AG09319 (cell line): ENCODE data around the gene STXBP5L.
"Not testable (repeated sequence)": the region's sequence is repeated elsewhere in the genome, so short reads cannot be mapped to it uniquely, and the experiment has no call there.

Experiments
- DNase-seq: peaks from one replicate; pipeline ENCODE4 v3.0.0-alpha.2; 2010; ENCODE audit warnings: low read depth; ENCODE audit errors: extremely low read depth
- TF ChIP-seq, protein P1 (sequence below): IDR thresholded peaks from 2 replicates; pipeline ENCODE4 v1.5.1; 2011; ENCODE audit warnings: low read depth, mild to moderate bottlenecking, inconsistent platforms, low read length, moderate library complexity

Gene STXBP5L

GRCh38 chr3:121324320-121324719 lies 416.3 kb downstream of the STXBP5L start:
- TF ChIP-seq, protein P1, sequence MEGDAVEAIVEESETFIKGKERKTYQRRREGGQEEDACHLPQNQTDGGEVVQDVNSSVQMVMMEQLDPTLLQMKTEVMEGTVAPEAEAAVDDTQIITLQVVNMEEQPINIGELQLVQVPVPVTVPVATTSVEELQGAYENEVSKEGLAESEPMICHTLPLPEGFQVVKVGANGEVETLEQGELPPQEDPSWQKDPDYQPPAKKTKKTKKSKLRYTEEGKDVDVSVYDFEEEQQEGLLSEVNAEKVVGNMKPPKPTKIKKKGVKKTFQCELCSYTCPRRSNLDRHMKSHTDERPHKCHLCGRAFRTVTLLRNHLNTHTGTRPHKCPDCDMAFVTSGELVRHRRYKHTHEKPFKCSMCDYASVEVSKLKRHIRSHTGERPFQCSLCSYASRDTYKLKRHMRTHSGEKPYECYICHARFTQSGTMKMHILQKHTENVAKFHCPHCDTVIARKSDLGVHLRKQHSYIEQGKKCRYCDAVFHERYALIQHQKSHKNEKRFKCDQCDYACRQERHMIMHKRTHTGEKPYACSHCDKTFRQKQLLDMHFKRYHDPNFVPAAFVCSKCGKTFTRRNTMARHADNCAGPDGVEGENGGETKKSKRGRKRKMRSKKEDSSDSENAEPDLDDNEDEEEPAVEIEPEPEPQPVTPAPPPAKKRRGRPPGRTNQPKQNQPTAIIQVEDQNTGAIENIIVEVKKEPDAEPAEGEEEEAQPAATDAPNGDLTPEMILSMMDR = no peak
- DNase-seq = no peak

DNA sequence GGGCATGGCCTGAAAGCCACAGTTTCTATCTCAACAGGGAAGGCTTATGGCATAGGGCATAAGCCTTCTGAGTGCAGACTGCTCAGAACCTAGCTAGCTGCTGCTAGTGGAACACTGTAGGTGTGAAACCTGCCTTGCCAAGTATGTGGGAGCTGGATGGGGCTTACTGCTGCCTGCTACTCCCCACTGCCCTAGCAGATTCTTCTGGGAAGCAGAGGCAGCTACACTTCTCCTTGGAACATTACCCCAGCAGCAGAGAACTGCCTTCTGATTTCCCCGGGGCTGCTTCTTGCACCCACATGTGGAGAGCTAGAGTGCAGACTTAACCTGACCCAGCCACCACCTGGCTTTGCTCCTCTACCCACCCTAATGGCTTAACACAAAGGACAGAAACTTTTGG lies 422.1 kb downstream of the STXBP5L start:
- DNase-seq = no peak
- TF ChIP-seq, protein P1 = no peak

DNA sequence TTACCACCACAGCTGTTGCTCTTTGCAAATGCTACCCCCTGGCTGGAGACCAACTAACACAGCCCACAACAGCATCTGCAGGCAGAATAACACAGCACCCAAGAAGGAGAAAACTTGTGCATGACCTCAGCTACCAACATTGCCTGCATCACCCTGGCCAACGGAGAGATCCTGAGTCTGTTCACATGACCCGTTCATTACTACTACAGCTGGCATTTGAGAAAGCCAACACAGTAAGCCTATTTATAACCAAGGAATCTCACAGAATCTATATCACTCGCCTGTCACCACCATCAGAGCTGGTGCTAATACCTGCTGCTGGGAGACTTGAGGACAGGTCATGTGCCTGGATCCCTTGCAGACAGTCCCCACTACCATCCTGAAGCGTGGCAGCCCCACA lies 422.6 kb downstream of the STXBP5L start:
- no peak for DNase-seq
- TF ChIP-seq, protein P1 = no peak

DNA sequence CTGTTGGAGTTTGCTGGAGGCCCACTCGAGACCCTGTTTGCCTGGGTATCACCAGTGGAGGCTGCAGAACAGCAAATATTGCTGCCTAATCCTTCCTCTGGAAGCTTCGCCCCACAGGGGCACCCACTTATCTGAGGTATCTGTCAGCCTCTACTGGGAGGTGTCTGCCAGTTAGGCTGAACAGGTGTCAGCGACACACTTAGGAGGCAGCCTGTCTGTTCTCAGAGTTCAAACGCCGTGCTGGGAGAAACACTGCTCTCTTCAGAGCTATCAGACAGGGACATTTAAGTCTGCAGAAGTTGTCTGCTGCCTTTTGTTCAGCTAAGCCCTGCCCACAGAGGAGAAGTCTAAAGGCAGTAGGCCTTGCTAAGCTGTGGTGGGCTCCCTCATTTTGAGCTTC lies 448.0 kb downstream of the STXBP5L start:
- DNase-seq = not testable (repeated sequence)

- DNase-seq = no peak
- TF ChIP-seq, protein P1 = no peak
Measured at GRCh38 chr3:121362035-121362734, 454.2 kb downstream of the STXBP5L start.

DNA sequence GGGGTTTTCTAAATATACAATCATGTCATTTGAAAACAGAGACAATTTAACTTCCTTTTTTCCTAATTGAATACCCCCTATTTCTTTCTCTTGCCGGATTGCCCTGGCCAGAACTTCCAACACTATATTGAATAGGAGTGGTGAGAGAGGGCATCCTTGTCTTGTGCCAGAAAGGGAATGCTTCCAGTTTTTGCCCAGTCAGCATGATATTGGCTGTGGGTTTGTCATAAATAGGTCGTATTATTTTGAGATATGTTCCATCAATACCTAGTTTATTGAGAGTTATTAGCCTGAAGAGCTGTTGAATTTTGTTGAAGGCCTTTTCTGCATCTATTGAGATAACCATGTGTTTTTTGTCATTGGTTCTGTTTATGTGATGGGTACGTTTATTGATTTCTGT lies 480.3 kb downstream of the STXBP5L start:
- DNase-seq = not testable (repeated sequence)

- DNase-seq = not testable (repeated sequence)
Measured at GRCh38 chr3:121395967-121396366, 488.0 kb downstream of the STXBP5L start.

GRCh38 chr3:121398051-121398450 lies 490.0 kb downstream of the STXBP5L start:
- not testable (repeated sequence) for DNase-seq

- DNase-seq = no peak
- TF ChIP-seq, protein P1 = no peak
Measured at GRCh38 chr3:121399820-121400219, 491.8 kb downstream of the STXBP5L start.

- DNase-seq = no peak
- TF ChIP-seq, protein P1 = no peak
Measured at GRCh38 chr3:121405631-121406030, 497.6 kb downstream of the STXBP5L start.
